HG03196 (cell line): Measurements from ENCODE around the gene DNAJB1.
"Not testable (repeated sequence)": the region's sequence is repeated elsewhere in the genome, so short reads cannot be mapped to it uniquely, and the experiment has no call there.

Experiments
- ATAC-seq: cut with Tn5 transposase; IDR thresholded peaks from one replicate; pipeline ENCODE4 v1.9.1; 2021; ENCODE audit not compliant: unreplicated experiment

Gene DNAJB1

GRCh38 chr19:14553042-14553938, 35.1 kb upstream of the DNAJB1 start:
- ATAC-seq = no peak

DNA sequence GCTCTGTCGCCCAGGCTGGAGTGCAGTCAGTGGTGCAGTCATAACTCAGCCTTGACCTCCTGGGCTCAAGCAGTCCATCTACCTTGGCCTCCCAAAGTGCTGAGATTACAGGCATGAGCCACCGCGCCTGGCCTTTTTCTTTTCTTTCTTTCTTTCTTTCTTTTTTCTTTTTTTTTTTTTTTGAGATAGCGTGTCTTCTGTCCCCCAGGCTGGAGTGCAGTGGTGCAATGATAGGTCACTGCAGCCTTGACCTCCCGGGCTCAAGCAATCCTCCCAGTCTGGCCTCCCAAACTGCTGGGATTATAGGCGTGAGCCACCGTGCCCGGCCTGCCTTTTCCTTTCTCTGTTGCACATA, 33.8 kb upstream of the DNAJB1 start:
- ATAC-seq = not testable (repeated sequence)

GRCh38 chr19:14551134-14552005, 33.2 kb upstream of the DNAJB1 start:
- not testable (repeated sequence) for ATAC-seq

DNA sequence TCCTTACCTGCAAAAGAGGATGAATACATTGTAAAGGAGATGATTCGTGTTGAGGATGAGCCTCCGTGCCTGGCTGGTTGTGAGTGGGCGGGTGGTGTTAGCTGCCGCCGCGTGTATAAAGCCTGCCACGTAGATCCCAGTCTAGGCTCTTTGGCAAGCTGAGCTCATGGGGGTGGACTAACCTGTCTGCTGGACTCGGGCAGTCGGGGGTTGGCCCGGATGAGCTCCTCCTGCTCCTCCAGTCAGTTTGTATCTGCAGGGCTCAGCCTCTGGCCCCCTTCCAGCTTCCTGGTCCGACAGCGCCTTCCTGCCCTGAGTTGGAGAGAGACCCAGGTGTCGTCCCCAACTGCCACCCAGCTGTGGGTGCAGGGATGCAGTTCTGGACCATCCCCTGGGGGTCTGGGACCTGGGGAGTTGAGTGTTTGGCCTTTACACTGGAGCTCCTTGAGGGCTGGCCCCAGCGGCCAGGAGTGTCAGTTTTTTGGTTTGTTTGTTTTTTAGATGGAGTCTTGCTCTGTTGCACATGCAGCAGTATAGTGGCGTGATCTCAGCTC, 32.1 kb upstream of the DNAJB1 start:
- ATAC-seq = no peak

- ATAC-seq = no peak
Observed at GRCh38 chr19:14545716-14546082, 27.5 kb upstream of the DNAJB1 start.

DNA sequence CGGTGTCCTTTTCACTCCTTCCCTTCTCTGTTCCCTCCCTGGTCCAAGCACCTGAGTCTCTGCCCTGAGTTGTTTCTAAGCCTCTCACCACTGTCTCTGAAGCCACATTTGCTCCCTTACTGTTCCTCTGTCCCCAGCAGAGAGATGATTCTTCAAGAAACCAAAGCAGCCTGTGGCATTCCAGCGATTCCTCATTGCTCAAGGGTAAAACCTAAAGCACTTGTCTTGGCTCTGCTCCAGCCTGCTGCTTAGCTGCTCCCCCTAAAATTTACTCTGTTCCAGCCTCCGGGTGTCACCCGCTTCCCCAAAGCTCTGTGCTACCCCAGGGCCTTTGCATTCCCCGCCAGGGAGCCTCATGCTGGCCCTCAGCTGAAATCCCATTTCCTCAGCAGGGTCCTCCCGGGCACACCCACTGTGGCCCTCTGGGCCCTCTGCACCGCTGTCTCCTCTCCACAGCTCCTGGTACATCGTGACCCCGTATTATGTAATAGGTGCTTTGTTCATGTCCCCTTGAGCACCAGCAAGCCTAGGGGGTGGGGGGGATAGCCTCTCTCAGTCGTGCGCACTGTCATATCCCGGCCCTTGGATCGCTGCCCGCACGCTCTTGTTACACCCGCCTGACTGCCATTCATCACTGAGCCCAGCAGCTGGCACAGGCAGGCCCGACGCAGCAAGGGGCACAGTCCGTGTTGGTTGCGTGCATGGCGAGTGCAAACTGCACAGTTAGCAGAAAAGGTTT, 26.9 kb upstream of the DNAJB1 start:
- ATAC-seq = no peak

GRCh38 chr19:14544047-14544446, 25.9 kb upstream of the DNAJB1 start:
- no peak for ATAC-seq

- no peak for ATAC-seq
Observed at GRCh38 chr19:14542711-14543328, 24.6 kb upstream of the DNAJB1 start.

GRCh38 chr19:14541979-14542378, 23.8 kb upstream of the DNAJB1 start:
- not testable (repeated sequence) for ATAC-seq

- ATAC-seq = no peak
Observed at GRCh38 chr19:14540741-14541525, 22.7 kb upstream of the DNAJB1 start.

DNA sequence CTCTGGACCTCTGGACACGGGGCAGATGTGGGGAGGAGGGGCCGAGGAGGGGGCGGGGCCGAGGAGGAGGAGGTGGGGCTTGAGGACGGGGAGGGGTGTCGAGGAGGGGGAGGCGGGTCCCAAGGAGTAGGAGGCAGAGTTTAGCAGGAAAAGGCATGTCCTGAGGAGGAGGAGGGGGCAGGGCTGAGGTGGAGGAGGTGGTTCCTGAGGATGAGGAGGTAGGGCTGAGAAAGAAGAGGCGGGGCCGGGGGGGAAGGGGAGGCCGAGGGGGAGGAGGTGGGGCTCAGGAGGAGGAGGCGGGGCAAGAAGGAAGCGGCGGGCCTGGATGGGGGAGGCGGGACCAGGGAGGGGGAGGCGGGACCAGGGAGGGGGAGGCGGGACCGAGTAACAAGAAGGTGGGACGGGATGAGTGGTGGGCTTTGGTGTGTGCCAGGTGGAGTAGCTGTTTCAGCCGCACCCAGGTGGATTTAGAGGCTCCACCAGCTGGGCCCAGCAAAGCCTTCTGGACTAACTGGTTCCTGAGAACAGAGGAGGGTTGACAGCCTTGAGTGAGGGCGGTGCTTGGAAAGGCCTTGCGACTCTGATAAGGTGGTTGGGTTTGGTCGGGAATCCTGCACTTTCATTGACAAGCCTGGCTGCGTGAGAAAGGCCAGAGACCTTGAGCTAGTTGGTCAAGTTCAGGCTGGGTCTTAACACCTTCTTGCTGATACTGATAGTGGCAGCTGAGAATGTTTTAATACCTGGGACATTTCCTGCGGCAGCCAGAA, 18.9 kb upstream of the DNAJB1 start:
- no peak for ATAC-seq

DNA sequence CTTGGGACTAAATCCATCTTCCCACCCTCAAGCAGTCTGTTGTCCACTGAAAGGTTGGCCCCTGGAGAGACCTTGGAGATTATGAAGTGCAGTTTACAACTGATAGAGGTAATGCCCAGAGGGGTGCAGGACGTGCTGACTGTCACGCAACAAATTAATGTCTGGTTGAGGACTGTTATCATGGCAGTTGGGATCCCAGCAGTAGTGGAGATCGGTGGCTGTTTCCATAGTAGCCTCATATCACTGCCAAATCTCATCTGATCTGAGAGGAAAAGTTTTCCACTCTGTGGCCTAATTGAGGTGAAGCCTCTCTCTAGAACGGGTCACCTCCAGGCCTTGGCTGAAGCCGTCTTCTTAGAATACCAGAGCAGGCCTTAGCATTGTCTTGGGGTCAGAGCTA, 15.3 kb upstream of the DNAJB1 start:
- ATAC-seq = no peak

DNA sequence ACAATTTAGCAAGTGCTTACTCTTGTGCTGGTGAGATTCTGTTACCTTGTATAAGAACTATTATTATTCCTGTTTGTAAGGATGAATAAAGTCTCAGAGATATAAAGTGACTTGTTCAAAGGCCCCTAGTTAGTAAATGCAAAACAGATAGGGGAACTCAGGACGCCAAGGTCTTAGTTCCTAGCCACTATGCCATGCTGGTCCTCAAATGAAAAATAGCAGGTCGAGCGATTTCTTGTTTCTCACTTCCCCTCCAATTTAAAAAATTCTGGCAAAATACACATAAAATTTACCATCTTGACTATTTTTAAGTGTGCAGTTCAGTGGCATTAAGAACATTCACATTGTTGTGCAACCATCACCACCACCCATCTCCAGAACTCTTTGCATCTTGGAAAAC, 12.3 kb upstream of the DNAJB1 start:
- ATAC-seq = no peak

DNA sequence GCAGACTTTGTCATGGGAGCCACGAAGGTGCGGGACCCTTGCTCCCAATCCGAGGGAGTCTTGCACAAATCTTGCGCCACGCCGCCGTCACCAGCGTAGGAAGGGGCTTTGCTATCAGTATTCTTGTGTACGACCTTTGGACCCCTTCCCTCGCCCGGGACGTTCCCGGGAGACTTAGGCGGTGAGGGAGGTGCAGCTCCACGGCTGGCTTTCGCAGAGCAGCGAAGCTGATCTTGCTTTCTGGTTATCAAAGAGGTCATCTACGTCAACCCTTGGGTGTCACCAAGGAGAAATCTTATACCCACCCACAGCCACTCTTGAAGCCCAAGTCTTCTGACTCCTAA, 11.8 kb upstream of the DNAJB1 start:
- ATAC-seq = no peak

DNA sequence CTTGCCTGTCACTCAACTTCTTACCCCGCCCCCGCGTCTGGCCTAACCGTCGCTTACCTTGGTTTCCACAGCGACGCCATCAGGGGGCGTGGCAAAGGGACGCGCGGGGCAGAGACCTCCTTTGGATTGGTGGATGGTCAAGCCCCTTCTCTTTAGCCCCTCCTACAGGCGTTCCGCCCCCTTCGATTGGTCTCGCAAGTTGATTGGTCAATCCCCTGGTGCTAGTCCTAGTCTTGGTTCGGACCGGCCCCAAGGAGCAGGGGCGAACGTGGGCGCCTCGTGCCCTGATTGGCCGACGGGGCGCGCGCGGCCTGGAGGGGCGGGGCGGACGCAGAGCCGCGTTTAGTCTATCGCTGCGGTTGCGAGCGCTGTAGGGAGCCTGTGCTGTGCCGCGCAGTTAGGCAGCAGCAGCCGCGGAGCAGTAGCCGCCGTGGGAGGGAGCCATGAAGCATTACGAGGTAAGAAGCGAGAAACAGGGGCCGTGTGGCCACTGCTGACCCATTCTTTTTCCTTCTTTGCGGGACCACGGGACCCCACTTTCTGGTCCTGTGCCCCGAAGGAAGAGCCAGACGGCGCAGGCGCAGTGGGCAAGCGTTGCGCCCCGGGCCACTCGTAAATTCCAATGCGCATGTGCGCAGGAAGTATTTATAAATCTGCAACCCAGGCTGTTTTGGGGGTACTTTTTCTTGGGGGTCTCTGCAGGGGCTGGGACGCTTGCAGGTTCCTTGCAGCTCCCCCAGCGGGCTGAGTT, 11.2 kb upstream of the DNAJB1 start, which contains the start of gene TECR:
TSS of gene TECR (plus strand) at position 341 of the 751 bp plus-strand sequence. CDS start at position 444, 103 bp downstream.
- ATAC-seq = peak; percentile 95

- no peak for ATAC-seq
Observed at GRCh38 chr19:14528419-14529253, 10.4 kb upstream of the DNAJB1 start.

GRCh38 chr19:14526423-14526822, 8.2 kb upstream of the DNAJB1 start:
- no peak for ATAC-seq
